Spleen (tissue), 7 donors: ENCODE results near the gene BPIFA1.

Experiments used
- POLR2A ChIP-seq, 3 donors: fragments of 450-650 bp; IDR thresholded peaks; one replicate each; pipeline ENCODE4 v1.5.1; 2017; ENCODE audit warnings: antibody characterized with exemption in 3 of 3, mild to moderate bottlenecking in 1 of 3
- POLR2AphosphoS5 ChIP-seq, 3 donors: sonication (generic); formaldehyde crosslinking; IDR thresholded peaks; one replicate each; pipeline ENCODE4 v1.5.1; 2017; ENCODE audit warnings: antibody characterized with exemption in 3 of 3
- TF ChIP-seq, protein P1 (sequence below), 11 experiments: fragments of 200-600 bp in 7 of 11; fragments of 450-650 bp in 4 of 11; sonication (generic) in 4 of 11; IDR thresholded peaks in 8 of 11; conservative IDR thresholded peaks in 3 of 11; 1 replicate in 7 of 11; 2 replicates in 4 of 11; pipeline versions ENCODE4 v1.4.0 to v1.8.0; 2016 to 2021; ENCODE audit warnings: antibody characterized with exemption in 11 of 11, inconsistent platforms in 4 of 11, mild to moderate bottlenecking in 1 of 11
- donor health status: DM: no; HTN: no; CAD: no; lungs with moderate emphysema.
- donor health status: DM: no; HTN: no; CAD: no.
- donor health status: DM: no; HTN: no; CAD: no.

DNA sequence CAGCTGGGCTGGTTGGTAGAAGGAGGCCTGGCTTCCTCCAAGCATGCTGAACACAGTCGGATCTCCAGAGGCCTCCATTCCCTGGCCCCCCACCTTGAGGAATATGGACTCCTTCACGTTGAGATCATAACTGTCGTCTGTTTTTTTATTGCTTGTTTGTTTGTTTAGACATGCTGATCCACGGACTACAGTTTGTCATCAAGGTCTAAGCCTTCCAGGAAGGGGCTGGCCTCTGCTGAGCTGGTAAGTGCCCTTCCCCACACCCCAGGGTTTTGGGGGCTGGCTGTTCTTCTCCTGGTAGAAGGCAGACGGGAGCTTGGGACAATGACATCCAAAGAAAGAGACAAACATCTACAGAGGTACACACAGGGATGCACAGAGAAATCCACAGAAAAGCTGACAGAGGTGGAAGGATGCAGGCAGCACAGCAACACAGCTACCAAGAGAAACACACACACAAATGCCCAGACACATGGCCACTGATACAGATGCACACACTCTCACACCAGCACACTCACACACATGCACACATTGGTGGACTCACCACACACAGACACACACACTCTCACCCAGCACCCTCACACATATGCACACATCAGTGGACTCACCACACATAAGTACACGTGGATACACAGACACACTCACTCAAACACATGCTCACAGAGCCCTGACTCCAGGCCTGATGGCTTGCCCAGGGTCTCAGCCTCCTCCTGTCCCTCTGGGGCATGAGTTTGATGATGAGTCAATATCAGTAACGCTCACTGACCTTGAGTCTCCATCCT lies 6.7 kb downstream of the BPIFA1 start:
- TF ChIP-seq, protein P1, sequence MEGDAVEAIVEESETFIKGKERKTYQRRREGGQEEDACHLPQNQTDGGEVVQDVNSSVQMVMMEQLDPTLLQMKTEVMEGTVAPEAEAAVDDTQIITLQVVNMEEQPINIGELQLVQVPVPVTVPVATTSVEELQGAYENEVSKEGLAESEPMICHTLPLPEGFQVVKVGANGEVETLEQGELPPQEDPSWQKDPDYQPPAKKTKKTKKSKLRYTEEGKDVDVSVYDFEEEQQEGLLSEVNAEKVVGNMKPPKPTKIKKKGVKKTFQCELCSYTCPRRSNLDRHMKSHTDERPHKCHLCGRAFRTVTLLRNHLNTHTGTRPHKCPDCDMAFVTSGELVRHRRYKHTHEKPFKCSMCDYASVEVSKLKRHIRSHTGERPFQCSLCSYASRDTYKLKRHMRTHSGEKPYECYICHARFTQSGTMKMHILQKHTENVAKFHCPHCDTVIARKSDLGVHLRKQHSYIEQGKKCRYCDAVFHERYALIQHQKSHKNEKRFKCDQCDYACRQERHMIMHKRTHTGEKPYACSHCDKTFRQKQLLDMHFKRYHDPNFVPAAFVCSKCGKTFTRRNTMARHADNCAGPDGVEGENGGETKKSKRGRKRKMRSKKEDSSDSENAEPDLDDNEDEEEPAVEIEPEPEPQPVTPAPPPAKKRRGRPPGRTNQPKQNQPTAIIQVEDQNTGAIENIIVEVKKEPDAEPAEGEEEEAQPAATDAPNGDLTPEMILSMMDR (IDR thresholded peaks at IDR 0.05 in 8 of 11, conservative IDR thresholded peaks at IDR 0.05 in 3 of 11): no peak
- no peak for TF ChIP-seq POLR2AphosphoS5 (IDR thresholded peaks at IDR 0.05)
- TF ChIP-seq POLR2A (IDR thresholded peaks at IDR 0.05): no peak
